Parathyroid adenoma (tissue), 2 donors: Measurements from ENCODE around the gene ERBIN.

Source experiments
- H2AFZ ChIP-seq: fragments of 300-600 bp; sonication (generic); one replicate; pipeline ENCODE4 v1.7.0; 2017; ENCODE audit warnings: antibody characterized with exemption, mild to moderate bottlenecking
- H3K27ac ChIP-seq: fragments of 300-600 bp; sonication (generic); one replicate; pipeline ENCODE4 v1.7.0; 2017
- H3K27me3 ChIP-seq: fragments of 300-600 bp; sonication (generic); one replicate; pipeline ENCODE4 v1.7.0; 2017; ENCODE audit warnings: low read length; ENCODE audit not compliant: control insufficient read depth, insufficient read depth
- H3K36me3 ChIP-seq: fragments of 300-600 bp; sonication (generic); one replicate; pipeline ENCODE4 v1.7.0; 2017; ENCODE audit warnings: low read length; ENCODE audit not compliant: control insufficient read depth, insufficient read depth
- H3K4me1 ChIP-seq: fragments of 300-600 bp; sonication (generic); one replicate; pipeline ENCODE4 v1.7.0; 2017; ENCODE audit warnings: control low read depth
- H3K4me2 ChIP-seq: fragments of 300-600 bp; sonication (generic); one replicate; pipeline ENCODE4 v1.7.0; 2017; ENCODE audit warnings: low read length
- H3K4me3 ChIP-seq: fragments of 300-600 bp; sonication (generic); one replicate; pipeline ENCODE4 v1.7.0; 2017; ENCODE audit warnings: low read depth, low read length
- H3K79me2 ChIP-seq: fragments of 300-600 bp; sonication (generic); one replicate; pipeline ENCODE4 v1.7.0; 2017; ENCODE audit warnings: control low read depth
- H3K9ac ChIP-seq: fragments of 300-600 bp; sonication (generic); one replicate; pipeline ENCODE4 v1.7.0; 2017; ENCODE audit warnings: mild to moderate bottlenecking
- H3K9me3 ChIP-seq: fragments of 300-600 bp; sonication (generic); one replicate; pipeline ENCODE4 v1.7.0; 2017; ENCODE audit warnings: low read length; ENCODE audit not compliant: control insufficient read depth
- TF ChIP-seq, protein P1 (sequence below): fragments of 300-600 bp; sonication (generic); IDR thresholded peaks from one replicate; pipeline ENCODE4 v1.7.0; 2017; ENCODE audit warnings: antibody characterized with exemption, mild to moderate bottlenecking
- donor health status: primary hyperparathyroidism.

ERBIN gene

DNA sequence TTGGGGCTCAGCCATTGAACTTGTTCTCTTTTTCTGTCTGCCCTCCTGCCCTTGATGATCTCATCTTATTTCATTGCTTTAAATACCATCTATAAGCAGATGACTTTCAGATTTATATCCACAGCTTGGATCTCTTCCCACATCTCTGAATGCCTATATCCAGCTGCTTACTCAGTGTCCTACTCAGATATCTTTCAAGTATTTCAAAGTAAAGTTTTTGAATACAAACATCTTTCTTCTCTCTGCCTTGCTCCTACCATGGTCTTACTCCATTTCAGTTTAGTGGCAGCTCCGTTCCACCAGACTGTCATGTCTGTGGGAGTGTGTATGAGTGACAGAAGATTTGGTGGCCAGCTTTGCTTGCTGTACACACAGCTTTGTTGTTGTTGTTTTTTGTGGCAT, 59.7 kb downstream of the ERBIN start:
- H3K9ac ChIP-seq: no peak overlapping the region
- H2AFZ ChIP-seq: no peak overlapping the region
- no peak overlapping the region for H3K27ac ChIP-seq
- TF ChIP-seq, protein P1, sequence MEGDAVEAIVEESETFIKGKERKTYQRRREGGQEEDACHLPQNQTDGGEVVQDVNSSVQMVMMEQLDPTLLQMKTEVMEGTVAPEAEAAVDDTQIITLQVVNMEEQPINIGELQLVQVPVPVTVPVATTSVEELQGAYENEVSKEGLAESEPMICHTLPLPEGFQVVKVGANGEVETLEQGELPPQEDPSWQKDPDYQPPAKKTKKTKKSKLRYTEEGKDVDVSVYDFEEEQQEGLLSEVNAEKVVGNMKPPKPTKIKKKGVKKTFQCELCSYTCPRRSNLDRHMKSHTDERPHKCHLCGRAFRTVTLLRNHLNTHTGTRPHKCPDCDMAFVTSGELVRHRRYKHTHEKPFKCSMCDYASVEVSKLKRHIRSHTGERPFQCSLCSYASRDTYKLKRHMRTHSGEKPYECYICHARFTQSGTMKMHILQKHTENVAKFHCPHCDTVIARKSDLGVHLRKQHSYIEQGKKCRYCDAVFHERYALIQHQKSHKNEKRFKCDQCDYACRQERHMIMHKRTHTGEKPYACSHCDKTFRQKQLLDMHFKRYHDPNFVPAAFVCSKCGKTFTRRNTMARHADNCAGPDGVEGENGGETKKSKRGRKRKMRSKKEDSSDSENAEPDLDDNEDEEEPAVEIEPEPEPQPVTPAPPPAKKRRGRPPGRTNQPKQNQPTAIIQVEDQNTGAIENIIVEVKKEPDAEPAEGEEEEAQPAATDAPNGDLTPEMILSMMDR: no peak
- H3K4me3 ChIP-seq: no peak overlapping the region
- no peaks in the 10 kb centered on the region for H3K27me3 ChIP-seq
- H3K4me1 ChIP-seq: no peaks in the 10 kb centered on the region
- no peaks in the 10 kb centered on the region for H3K36me3 ChIP-seq
- peaks cover 10% of the 10 kb centered on the region for H3K79me2 ChIP-seq
- H3K9me3 ChIP-seq: no peaks in the 10 kb centered on the region
- H3K4me2 ChIP-seq: no peak overlapping the region

DNA sequence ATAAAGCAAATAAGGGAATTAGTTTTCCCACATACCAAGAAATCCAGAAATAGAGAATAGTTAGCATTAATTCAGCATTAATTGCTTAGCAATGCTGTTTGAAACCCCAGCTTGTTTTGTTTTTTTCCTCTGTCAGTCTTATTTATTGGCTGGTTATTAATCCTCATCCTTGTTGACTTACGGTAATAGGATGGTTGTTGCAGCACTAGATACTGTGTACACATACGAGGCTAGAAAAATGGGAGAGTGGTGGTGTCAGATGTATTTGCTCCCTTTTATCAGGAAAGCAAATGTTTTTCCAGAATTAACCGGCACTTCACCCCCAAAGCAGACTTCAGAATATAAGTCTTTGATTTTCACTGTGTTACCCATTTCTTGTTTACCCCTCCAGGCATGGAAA, 60.4 kb downstream of the ERBIN start:
- Histone ChIP-seq H3K79me2 (peaks cover 7% of the 10 kb centered on the region), H3K9me3 (no peaks in the 10 kb centered on the region), H3K4me3 (no peak overlapping the region), H3K4me2 (no peak overlapping the region), H3K4me1 (no peaks in the 10 kb centered on the region), H3K9ac (no peak overlapping the region), H3K36me3 (no peaks in the 10 kb centered on the region), H3K27me3 (no peaks in the 10 kb centered on the region), H2AFZ (no peak overlapping the region), H3K27ac (no peak overlapping the region)
- TF ChIP-seq, protein P1: no peak

DNA sequence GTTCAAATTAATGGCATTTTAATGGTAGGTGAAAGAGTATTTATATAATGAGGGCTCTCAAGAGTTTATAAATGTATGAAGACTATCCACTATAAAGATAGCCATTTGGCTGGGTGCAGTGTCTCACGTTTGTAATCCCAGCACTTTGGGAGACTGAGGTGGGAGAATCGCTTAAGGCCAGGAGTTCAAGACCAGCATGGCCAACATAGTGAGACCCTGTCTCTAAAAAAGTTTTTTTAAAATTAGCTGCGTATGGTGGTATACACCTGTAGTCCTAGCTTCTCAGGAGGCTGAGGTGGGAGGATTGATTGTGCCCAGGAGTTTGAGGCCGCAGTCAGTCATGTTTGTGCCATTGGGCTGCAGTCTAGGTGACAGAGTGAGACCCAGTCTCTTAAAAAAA, 61.6 kb downstream of the ERBIN start:
- no peaks in the 10 kb centered on the region for H3K4me1 ChIP-seq
- H3K4me3 ChIP-seq: no peak overlapping the region
- TF ChIP-seq, protein P1: no peak
- H3K36me3 ChIP-seq: no peaks in the 10 kb centered on the region
- H3K4me2 ChIP-seq: no peak overlapping the region
- no peak overlapping the region for H3K9ac ChIP-seq
- H3K27me3 ChIP-seq: no peaks in the 10 kb centered on the region
- no peak overlapping the region for H2AFZ ChIP-seq
- H3K27ac ChIP-seq: no peak overlapping the region
- peaks cover 7% of the 10 kb centered on the region for H3K79me2 ChIP-seq
- H3K9me3 ChIP-seq: no peaks in the 10 kb centered on the region

DNA sequence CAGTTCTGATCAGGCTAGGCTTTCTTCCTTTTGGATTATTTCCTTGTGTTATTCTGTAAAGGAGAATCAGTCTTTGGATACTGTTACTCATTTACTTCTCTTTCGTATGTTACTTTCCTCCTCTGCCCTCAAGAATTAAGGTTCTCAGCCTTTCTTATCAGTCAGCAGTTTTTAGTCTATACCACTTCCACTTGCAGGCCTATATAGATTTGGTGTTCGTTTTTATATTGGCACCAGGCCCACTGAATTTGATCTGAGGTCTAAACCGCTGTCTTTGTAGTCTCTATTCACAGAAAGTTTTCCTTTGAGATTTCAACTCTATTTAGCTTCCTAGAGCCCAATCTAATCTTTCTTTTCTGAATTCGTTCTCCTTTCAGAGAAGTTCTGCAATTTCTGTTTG, 62.8 kb downstream of the ERBIN start:
- no peaks in the 10 kb centered on the region for H3K4me1 ChIP-seq
- no peak overlapping the region for H2AFZ ChIP-seq
- no peaks in the 10 kb centered on the region for H3K27me3 ChIP-seq
- H3K27ac ChIP-seq: no peak overlapping the region
- TF ChIP-seq, protein P1: no peak
- H3K4me2 ChIP-seq: no peak overlapping the region
- H3K36me3 ChIP-seq: no peaks in the 10 kb centered on the region
- peaks cover 7% of the 10 kb centered on the region for H3K79me2 ChIP-seq
- no peaks in the 10 kb centered on the region for H3K9me3 ChIP-seq
- H3K4me3 ChIP-seq: no peak overlapping the region
- H3K9ac ChIP-seq: no peak overlapping the region

DNA sequence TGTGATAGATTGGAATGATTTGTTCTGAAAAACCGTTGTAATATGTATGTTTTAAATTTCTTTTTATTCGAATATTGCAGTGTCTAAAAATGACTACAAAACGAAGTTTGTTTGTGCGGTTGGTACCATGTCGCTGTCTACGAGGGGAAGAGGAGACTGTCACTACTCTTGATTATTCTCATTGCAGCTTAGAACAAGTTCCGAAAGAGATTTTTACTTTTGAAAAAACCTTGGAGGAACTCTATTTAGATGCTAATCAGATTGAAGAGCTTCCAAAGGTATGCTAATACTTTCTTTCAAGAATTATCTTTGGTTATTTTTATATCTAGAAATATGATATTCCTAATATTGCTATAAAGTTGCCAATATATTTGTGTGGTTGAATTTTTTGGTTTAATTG, 66.3 kb downstream of the ERBIN start:
- Histone ChIP-seq H3K79me2 (peaks cover 2% of the 10 kb centered on the region), H3K9me3 (no peaks in the 10 kb centered on the region)

More for the DNA sequence above, 66.3 kb downstream of the ERBIN start:
- no peaks in the 10 kb centered on the region for H3K27me3 ChIP-seq
- TF ChIP-seq, protein P1: no peak
- H2AFZ ChIP-seq: no peak overlapping the region
- H3K4me2 ChIP-seq: no peak overlapping the region
- H3K4me3 ChIP-seq: no peak overlapping the region
- no peaks in the 10 kb centered on the region for H3K4me1 ChIP-seq
- no peak overlapping the region for H3K27ac ChIP-seq
- H3K9ac ChIP-seq: no peak overlapping the region
- no peaks in the 10 kb centered on the region for H3K36me3 ChIP-seq
